Testis (tissue), 2 donors: ENCODE data around the gene GRM4.

Source experiments
- CTCF ChIP-seq, 3 experiments: fragments of 450-650 bp in 2 of 3; fragments of 200-600 bp in 1 of 3; sonication (generic) in 1 of 3; IDR thresholded peaks; one replicate each; pipeline ENCODE4 v1.5.1; 2016 to 2019; ENCODE audit warnings: antibody characterized with exemption in 3 of 3, mild to moderate bottlenecking in 2 of 3, moderate library complexity in 1 of 3
- POLR2A ChIP-seq: fragments of 450-650 bp; IDR thresholded peaks from one replicate; pipeline ENCODE4 v1.6.1; 2017; ENCODE audit warnings: antibody characterized with exemption, mild to moderate bottlenecking, moderate library complexity

GRCh38 chr6:34039943-34040342, 105.9 kb downstream of the GRM4 start:
- no peak for TF ChIP-seq CTCF (IDR thresholded peaks at IDR 0.05)
- no peak for TF ChIP-seq POLR2A
